HG03066 (cell line): ENCODE data around the gene MACROD1.
A peak's percentile ranks its signal among the peaks of the same experiment; 100 is the strongest.
"Not testable (repeated sequence)": the region's sequence is repeated elsewhere in the genome, so short reads cannot be mapped to it uniquely, and the experiment has no call there.

Source experiments
- ATAC-seq: cut with Tn5 transposase; IDR thresholded peaks from one replicate; pipeline ENCODE4 v1.9.1; 2021; ENCODE audit warnings: low read depth; ENCODE audit not compliant: unreplicated experiment

The MACROD1 gene

DNA sequence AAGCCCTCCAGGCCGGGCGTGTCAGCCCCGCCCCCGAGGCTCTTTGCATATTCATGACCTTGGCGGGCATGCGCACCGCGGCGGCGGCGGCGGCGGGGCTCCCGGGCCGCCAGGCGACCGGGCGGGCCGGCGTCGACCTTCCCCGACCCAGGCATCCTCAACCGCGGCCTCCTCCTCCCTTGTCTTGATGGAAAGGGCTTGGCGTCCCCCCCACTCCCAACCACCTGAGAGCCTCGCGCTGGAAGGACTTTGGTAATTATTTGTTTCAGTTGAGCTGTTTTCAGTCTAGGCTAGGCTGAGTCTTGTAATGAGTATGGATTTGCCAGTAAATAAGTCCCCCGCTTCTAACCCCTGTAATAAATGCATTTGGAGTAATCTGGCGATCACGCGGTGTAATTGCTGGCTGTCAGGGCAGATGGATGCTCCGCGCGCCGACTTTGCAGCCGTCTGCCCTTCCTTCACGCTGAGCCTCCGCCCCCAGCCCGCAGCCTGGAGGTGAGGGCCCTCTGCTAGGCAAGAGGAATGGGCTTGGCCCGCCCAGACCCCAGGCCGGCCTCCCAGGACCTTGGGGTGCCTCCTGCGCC, 105.0 kb downstream of the MACROD1 start:
- peak; percentile 58 for ATAC-seq

DNA sequence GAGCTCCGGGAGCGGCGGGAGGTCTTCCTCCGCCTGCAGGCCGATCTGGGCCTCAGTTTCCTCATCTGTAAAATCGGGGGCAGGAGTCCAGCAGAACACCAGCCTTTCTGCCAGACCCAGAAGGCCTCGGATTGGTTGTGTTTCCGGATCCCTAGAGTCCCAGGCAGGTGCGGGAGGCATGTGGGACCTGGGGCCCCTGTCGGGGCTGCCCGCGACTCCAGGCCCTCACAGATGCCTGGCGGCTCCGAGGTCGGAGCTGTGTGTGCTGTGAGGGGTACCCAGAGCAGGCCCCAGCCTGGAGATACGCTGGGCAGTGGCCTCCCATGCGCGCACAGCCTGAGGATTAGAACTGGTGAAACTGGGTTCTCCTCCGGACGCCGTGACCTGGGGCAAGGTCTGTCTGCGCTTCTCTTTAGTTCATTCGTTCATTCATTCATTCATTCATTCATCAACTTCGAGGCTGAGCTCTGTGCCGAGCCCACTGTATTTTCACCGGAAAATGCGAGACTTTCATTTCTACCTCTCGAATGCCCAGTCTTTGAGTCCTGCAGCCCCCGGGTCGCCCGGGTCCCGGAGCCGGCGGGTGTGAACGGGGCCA, 105.6 kb downstream of the MACROD1 start:
- ATAC-seq, result no peak

DNA sequence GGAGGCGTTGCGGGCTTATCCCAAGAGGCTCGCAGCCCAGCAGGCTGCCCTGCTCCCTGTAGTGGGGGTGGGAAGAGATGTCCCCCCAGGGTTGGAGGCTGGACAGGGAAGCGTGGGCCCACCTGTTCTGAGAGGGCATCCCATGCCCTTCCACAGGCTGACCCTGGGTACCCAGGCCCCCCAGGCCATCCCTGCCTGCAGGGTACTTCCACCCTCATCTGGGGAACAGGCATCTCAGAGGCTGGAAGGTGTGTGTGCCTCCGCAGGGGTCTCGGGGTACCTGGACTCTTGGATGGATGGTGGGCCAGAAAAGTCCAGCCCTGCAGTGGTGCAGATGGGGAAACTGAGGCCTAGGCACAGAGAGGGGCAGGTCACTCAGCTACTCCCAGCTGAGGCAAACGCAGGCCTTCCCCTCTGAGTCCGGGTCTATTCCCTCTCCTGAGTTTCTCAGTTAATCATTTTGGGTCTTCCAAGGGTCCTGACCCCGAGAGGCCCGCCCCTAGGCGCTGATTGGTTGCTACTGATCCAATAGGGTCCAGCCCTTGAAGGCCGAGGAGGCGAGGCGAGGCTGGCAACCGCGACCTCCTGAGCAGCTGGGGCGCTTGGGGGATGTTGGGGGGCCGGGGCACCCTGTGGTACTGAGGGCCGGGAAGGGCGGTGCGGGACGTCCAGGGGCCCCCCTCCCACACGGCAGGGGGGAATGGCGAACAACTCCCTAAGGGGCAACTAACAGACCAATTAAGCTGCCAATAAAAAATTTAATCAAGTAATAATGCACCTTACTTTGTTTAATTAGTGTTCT, 106.4 kb downstream of the MACROD1 start:
- no peak for ATAC-seq

DNA sequence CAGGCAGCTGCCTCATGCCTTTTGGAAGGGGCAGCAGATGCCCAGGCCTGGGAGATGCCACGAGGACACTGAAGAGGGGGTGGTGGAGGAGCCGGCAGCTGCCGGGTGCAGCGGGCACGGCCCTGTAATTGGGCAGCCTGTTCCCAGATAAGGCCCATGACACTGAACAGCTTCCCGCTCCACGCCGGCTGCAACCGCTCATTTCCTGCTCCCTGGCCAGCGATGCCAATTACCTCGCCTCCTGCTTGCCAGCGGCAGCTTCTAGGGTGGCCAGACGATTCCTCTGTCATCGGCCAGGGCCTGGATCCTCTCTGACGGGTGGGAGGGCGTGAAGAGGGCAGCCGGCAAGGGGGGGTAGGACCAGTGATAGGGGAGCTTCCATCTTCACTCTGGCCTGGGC, 107.4 kb downstream of the MACROD1 start:
- no peak for ATAC-seq

DNA sequence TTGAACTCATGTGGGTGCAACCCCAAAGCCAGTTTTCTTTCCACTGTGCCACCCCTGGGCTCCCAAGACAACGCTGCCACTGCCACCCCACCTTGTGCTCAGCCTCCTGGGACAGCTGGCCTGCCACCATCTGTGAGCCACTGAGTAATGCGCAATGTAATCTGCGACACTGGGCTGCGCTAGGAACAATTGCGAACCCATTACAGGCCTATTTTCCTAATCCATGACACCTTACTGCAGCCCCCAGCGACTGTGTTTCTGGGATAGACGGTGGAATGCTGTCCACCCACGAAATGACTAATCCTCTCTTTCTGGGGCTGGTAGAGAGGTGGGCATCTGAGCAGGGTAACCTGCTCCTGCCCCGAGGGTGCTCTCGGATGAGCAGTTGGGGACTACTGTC, 108.0 kb downstream of the MACROD1 start:
- ATAC-seq, result no peak

DNA sequence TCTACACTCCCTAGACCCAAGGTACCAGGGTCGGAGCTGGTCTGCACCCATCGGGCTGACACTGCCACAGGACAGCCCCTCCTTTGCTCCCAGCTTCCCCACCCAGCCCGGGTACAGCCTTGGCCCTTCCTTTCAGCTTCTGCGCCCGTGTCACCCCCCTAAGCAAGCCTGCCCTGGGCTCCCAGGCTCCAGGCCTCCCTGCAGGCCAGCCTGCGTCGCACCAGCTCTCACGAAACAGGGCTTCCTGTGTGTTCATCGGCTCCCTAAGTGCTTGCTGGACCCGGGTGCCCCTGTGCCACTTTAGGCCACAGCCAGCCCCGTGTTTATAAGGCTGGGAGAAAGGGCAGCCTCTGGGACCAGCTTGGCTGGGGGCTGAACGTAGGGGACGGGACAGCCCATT, 109.1 kb downstream of the MACROD1 start:
- ATAC-seq, result no peak

DNA sequence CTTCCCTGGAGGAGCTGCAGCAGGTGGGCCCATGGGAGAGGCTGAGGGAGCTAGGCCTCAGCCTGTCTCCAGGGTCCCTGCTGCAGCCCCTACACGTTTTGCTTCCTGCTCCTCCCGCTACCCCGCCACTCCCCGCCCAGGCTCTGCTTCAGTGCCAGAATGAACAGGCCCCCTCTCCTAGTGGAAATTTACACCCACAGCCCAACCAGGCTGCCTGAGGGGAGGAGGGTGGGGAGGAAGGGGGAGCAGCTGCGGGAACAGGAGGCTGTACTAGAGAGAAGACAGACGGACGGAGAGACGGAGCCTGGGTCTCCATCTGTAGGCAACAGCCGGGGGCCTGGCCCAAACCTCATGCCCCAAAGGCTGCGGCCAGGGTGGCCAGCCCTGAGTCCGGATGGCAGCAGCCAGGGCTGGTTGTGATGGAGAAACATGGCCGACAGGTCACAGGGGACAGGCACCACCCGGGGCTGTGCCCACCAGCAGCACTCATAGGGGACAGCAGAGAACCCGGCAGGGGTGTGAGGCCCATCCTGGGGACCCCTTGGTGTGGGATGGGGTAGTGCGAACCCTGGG, 109.6 kb downstream of the MACROD1 start:
- ATAC-seq, result no peak

DNA sequence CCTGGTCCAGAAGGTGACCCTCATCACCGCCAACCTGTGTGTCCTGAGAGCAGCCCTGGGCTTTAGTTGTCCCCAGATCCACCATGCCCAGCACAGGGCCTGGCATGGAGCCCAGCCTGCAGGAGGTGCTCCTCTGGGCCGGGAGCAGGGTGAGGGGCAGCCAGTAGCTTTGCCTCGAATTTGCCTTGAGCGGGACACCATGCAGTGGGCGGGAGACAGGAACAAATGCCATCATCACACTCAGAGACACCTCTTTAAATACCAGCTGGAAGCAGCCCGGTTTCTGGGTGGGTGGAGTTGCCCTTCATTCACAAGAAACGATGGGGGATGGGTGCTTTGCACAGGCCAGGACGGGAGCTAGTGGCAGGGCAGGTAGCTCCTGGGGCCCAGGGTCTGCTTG, 110.8 kb downstream of the MACROD1 start:
- no peak for ATAC-seq

DNA sequence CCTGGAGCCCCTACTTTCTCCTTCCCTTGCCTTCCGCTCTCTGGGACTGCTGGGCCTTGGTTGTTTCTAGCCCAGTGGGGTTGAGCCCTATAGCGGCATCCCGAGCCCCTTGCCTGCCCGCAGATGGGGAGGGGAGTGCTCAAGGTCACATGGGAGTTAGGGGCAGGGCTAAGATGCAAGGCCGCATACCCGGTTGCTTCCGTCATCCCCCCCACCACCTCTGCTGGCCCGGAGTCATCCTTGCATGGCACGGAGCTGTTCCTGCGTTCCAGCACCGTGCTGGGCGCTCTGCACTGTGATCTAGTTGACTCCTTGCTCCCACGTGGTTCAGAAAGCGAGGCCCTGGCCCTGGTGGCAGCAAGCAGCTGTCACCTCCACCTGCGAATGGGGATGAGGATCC, 112.2 kb downstream of the MACROD1 start:
- ATAC-seq, result no peak

DNA sequence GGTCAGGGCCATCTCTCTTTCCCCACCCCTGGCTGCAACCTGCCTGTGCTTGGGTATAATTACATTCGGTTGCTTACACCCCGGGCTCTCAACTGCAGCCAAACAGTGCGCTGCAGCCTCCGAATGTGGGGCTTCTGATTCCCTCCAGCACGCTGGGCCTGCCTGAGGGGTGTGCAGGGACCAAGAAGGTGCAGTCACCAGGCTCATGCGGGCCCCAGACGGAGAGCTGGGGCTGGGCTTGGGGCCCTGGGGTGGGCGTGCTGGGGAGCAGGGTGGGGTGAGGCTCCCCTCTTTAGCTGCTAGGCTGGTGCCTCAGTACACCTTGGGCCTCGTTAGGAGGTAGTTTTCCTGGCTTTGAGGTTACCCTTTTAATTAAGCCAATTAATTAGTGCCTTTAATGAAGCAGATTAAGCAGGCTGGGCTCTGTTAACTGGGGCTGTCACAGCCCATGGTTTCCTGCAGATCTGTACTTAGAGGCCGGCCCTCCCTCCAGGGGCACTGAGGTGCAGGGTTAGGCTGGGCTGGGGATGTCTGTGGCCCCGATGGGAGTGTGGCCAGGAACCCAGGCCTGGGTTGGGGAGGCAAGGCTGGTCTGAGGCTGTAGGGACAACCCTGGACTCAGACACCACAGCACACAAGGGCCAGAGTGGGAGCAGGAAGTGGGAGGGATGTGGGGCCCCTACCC, 112.8 kb downstream of the MACROD1 start:
- no peak for ATAC-seq

DNA sequence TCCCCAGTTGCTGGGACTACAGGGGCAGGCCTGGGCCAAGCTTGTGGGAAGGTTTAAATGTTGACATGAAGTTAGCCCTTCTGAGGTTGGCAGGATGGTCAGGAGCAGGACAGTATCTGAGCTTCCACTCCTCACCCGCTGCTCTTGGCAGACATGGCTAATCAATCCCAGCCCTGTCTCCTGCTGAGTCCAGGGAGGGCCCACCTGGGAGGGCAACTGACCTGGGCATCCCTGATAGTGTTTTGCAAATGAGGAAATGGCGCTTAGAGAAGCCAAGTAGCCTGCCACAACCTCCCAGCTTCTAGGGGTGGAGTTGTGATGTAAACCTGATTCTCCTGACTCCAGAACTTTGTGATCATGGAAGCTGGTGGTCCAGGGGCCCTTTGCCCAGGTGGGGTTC, 113.5 kb downstream of the MACROD1 start:
- ATAC-seq, result no peak

DNA sequence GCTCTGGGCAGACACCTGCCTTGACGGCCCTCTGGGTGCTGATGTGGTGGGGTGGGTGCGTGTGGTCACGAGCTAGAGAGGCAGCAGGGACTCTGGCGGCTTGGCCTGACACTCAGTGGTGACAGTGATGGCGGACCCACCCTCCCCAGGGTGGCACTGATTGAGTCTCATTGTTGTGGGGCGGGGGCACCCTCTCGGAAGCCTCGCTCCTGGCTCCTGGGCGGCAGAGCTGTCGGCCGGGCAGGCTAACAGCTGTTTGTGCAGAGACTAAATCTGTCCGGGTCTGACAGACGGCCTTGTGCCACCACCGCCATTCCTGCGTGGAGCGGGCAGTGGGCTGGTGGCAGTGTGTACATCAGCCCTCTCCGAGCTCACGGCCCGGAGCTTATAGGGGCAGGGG, 114.6 kb downstream of the MACROD1 start:
- ATAC-seq, result no peak

DNA sequence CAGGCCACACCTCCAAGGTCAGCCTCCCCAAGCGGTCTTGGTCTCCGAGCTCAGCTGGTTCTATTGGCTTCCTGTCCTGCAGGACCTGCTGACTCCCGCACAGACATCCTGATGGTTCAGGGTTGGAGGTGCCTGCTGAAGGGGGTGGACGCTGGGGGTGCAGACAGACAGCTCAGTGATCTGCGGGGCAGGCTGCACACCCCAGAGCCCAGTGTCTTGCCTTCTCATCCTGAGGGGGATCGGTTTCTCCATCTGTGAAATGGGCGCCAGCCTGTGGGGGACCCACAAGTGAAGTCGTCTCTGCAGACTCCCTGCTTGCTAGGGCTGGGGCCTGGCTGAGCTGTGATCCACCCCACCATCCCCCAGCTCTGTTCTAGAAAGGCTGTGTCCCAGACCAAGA, 116.4 kb downstream of the MACROD1 start:
- ATAC-seq, result no peak

DNA sequence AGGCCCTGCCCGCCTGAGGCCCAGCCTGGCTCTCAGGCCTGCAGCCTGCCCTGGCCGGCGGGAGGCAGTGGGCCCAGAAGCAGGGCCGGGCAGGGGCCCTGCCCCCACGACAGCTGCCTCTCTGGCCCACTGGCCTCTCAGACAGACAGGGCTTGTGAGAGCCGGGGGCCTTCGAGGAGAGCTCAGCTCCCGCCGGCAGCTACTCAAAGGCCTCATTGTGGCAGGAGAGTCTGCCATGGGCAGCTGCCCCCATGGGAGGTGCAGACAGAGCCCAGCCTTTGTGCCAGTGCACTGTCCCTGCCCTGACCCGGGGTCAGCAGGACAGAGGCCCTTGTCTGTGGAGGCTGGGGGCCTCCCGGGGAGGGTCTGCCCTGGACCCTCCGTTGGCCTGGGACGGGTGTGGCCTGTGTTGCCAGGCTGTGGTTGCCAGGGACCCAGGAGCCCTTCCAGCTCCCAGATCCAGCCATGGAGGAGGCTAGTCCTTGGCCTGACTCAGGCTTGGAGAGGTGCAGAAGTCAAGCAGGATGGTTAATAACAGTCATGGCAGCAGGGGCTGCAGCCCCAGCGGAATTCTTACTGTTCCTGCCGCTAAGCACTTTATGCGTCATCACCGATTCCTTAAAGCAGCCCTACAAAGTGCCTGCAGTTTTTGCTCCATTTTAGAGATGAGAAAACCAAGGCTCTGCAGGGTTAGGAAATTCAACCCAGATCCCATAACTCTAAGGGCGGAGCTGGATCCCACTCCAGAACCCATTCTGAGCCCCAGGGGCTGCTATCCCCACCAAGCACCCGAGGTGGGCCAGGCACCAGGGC, 117.7 kb downstream of the MACROD1 start:
- ATAC-seq, result no peak

DNA sequence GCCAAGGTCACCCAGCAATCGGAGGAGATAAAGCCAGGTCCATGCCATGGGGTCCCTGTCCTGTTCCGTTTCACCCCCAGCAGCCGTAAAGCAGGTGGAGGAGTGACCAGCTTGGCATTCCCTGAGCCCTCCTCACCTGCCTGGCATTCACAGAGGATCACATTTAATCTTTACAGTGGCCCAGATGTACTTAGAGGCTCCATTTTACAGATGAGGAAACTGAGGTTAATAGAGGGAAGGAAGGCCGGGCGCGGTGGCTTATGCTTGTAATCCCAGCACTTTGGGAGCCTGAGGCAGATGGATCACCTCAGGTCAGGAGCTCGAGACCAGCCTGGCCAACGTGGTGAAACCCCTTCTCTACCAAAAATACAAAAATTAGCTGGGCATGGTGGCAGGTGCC, 118.5 kb downstream of the MACROD1 start:
- not testable (repeated sequence) for ATAC-seq

DNA sequence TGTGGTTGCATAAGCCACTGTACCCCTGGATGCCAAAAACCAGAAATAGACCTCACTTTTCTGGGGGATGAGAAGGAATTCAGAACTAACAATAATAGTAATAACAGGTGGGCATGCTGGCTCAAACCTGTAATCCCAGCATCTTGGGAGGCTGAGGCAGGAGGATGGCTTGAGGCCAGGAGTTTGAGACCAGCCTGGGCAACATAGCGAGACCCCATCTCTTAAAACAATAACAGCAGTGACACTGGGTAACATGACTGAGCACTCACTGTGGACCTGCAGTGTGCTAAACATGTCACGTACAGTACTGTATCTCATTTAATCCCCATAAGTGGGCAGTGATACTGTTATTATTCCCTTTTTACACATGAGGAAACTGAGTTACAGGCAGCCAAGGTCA, 120.2 kb downstream of the MACROD1 start:
- no peak for ATAC-seq

DNA sequence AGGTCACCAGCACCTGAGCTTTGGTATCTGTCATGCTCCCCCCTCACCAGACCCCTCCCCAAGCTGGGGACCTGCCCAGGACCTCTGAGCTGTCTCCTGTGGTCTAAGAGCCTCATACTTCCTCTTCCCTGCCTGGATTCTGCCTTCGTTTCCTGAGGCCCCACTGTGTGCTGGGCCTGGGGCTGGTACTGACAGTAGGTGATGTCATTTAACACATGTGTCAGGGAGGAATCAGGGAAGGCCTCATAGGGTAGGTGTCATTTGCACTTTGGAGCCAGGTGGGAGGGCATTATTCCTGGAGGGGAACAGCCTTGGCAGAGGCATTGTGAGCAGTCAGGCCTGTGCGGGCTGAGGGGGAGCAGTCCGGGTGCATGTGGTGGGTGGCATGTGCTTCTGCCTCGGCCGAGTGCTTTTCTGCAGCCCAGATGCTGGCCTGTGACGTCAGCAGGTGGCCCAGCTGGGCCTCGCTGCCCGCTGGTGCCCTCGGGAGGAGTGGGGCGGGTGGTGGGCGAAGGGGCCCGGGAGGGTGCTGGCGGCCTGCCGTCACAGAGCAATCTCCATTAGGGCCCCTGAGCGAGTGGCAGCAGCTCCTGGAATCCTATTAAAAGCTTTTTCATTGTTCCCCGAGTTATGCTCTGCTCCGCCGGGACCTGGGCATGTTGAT, 121.1 kb downstream of the MACROD1 start:
- no peak for ATAC-seq

DNA sequence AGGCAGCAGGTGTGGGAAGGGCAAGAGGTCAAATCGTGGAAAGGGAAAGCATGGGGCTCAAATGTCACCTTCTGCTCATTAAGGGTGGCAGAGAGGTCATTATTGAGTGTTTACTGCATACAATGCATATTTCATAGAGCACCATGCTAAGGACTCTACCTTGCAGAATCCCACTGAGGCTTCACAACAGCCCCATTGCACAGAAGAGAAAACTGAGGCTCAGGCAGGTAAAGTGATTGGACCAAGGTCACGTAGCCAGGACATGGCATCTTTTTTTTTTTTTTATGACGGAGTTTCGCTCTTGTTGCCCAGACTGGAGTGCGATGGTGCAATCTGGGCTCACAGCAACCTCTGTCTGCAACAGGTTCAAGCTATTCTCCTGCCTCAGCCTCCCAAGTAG, 122.4 kb downstream of the MACROD1 start:
- no peak for ATAC-seq

DNA sequence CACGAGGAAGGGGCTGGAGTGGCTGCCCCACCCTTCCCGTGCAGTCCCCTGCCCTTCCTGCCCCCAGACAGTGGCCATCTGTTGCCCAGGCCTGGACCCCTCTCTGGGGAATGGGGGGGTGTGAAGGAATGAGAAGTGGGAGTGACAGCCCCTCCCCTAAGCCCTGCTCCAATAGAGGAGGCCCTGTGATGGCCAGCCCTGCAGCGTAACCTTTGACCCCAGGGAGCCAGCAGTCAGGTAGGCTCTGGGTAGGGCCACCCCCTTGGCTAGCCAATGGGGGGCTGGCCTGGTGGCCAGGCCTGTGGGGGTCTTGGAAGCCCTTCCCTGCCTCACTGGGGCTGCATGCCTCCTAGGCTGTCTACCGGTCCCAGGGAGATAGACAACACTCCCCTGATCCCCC, 123.6 kb downstream of the MACROD1 start:
- ATAC-seq, result no peak

DNA sequence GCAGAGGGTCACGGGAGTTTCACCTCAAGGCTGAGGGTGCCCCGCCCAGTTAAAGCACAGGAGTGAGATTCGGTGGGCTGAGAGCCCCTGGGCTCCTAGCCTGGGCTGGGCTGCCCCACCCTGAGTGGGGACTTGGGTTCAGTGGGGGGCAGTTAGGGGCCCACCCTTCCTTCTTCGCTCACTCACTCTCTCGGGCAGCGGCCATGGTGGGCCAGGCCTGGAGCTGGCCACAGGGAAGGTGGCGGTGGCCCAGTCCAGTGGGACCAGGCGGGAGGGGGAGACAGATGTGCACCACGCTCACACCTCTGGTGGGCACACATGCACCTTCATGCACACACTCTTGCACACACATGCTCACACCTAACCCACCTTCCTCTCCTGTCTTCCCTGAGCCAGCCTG, 124.1 kb downstream of the MACROD1 start:
- ATAC-seq, result no peak
